Endothelial cell (in vitro differentiated cells): ENCODE data around the gene SNTB2. TPM values are rescaled to one million over a fixed set of nuclear protein-coding genes. Genes with fewer than 3 reads are reported as not detected.

ENCODE experiments used
- DNase-seq: peaks from one replicate; pipeline ENCODE4 v3.0.0; 2021; ENCODE audit warnings: low spot score
- H3K27ac Mint-ChIP-seq: one replicate; pipeline ENCODE4 v1.8.0; 2021; ENCODE audit warnings: mixed read lengths, inconsistent platforms; ENCODE audit not compliant: unreplicated experiment
- H3K27me3 Mint-ChIP-seq: one replicate; pipeline ENCODE4 v1.8.0; 2021; ENCODE audit warnings: mild to moderate bottlenecking, moderate library complexity, mixed read lengths, inconsistent platforms; ENCODE audit not compliant: unreplicated experiment
- H3K36me3 Mint-ChIP-seq: one replicate; pipeline ENCODE4 v1.8.0; 2021; ENCODE audit warnings: mild to moderate bottlenecking, low read depth, mixed read lengths, inconsistent platforms; ENCODE audit not compliant: unreplicated experiment
- H3K4me1 Mint-ChIP-seq: one replicate; pipeline ENCODE4 v1.8.0; 2021; ENCODE audit warnings: mild to moderate bottlenecking, mixed read lengths, inconsistent platforms; ENCODE audit not compliant: unreplicated experiment
- H3K4me3 Mint-ChIP-seq: one replicate; pipeline ENCODE4 v1.8.0; 2021; ENCODE audit warnings: mild to moderate bottlenecking, mixed read lengths, inconsistent platforms; ENCODE audit not compliant: unreplicated experiment
- H3K9me3 Mint-ChIP-seq: one replicate; pipeline ENCODE4 v1.8.0; 2021; ENCODE audit warnings: mixed read lengths, inconsistent platforms; ENCODE audit not compliant: unreplicated experiment
- CTCF ChIP-seq: fragments of 200-600 bp; sonication (generic); IDR thresholded peaks from one replicate; pipeline ENCODE4 v1.5.0; 2021; ENCODE audit warnings: antibody characterized with exemption; ENCODE audit not compliant: unreplicated experiment
- total RNA-seq: library from RNA; stranded (reverse); fragmentation: NEBNext Ultra II Directional; extraction: Animal tissue kit (Norgen Biotek cat#: 25700); gene quantifications from one replicate; pipeline ENCODE4 v1.2.1, GENCODE V29; 2021; ENCODE audit not compliant: unreplicated experiment

SNTB2 gene
- total RNA-seq, 1 donor from 2014 or later: 16.8 TPM

- Mint-ChIP-seq H3K36me3 (peaks cover 22% of the 10 kb centered on the region), H3K9me3 (no peaks in the 10 kb centered on the region), H3K27me3 (peaks cover 13% of the 10 kb centered on the region), H3K4me3 (peak overlapping the region; percentile 60), H3K27ac (peak overlapping the region; percentile 24), H3K4me1 (peaks cover 16% of the 10 kb centered on the region)
- DNase-seq: no peak
- TF ChIP-seq CTCF: no peak
Observed at GRCh38 chr16:69313469-69313868, 126.5 kb downstream of the SNTB2 start.

GRCh38 chr16:69314534-69314933 is 127.6 kb downstream of the SNTB2 start:
- Mint-ChIP-seq H3K36me3 (peaks cover 28% of the 10 kb centered on the region), H3K4me1 (peaks cover 11% of the 10 kb centered on the region), H3K4me3 (no peak overlapping the region), H3K27me3 (peaks cover 13% of the 10 kb centered on the region), H3K9me3 (no peaks in the 10 kb centered on the region), H3K27ac (no peak overlapping the region)
- DNase-seq: no peak
- no peak for TF ChIP-seq CTCF

- peaks cover 28% of the 10 kb centered on the region for H3K36me3 Mint-ChIP-seq
- no peaks in the 10 kb centered on the region for H3K9me3 Mint-ChIP-seq
- TF ChIP-seq CTCF: no peak
- H3K27ac Mint-ChIP-seq: no peak overlapping the region
- H3K27me3 Mint-ChIP-seq: peaks cover 16% of the 10 kb centered on the region
- peaks cover 8% of the 10 kb centered on the region for H3K4me1 Mint-ChIP-seq
- H3K4me3 Mint-ChIP-seq: peak overlapping the region; percentile 31
- DNase-seq: no peak
Observed at GRCh38 chr16:69315486-69316311, 128.7 kb downstream of the SNTB2 start.

GRCh38 chr16:69316595-69317034 is 129.7 kb downstream of the SNTB2 start:
- Mint-ChIP-seq H3K36me3 (peaks cover 36% of the 10 kb centered on the region), H3K27ac (no peak overlapping the region), H3K4me1 (peaks cover 7% of the 10 kb centered on the region), H3K9me3 (no peaks in the 10 kb centered on the region), H3K4me3 (no peak overlapping the region), H3K27me3 (peaks cover 19% of the 10 kb centered on the region)
- TF ChIP-seq CTCF: no peak
- DNase-seq: no peak
